Esophagus (tissue), 2 donors: Measurements from ENCODE around the gene ARAP1. TPM values are rescaled to one million over a fixed set of nuclear protein-coding genes. Genes with fewer than 3 reads are reported as not detected.

Experiments
- H3K27ac ChIP-seq, 2 donors: one replicate each; pipeline ENCODE4 v1.5.1; 2013; ENCODE audit warnings: low read depth in 2 of 2, mild to moderate bottlenecking in 2 of 2, inconsistent platforms in 1 of 2, low read length in 1 of 2, moderate library complexity in 1 of 2
- H3K27me3 ChIP-seq, 2 donors: one replicate each; pipeline ENCODE4 v1.6.1; 2013; ENCODE audit warnings: low read length in 2 of 2, control low read depth in 1 of 2, mild to moderate bottlenecking in 1 of 2; ENCODE audit not compliant: insufficient read depth in 2 of 2, control insufficient read depth in 1 of 2
- H3K36me3 ChIP-seq, 2 donors: one replicate each; pipeline ENCODE4 v1.6.1; 2013; ENCODE audit warnings: low read length in 1 of 2; ENCODE audit not compliant: control insufficient read depth in 2 of 2, insufficient read depth in 2 of 2
- H3K4me1 ChIP-seq, 2 donors: one replicate each; pipeline ENCODE4 v1.6.1; 2013; ENCODE audit warnings: low read length in 1 of 2; ENCODE audit not compliant: control insufficient read depth in 2 of 2, insufficient read depth in 2 of 2
- H3K4me3 ChIP-seq, 2 donors: one replicate each; pipeline ENCODE4 v1.5.1; 2013; ENCODE audit warnings: low read length in 2 of 2, mild to moderate bottlenecking in 2 of 2, low read depth in 1 of 2, moderate library complexity in 1 of 2
- H3K9me3 ChIP-seq, 2 donors: one replicate each; pipeline ENCODE4 v1.6.1; 2013; ENCODE audit warnings: mild to moderate bottlenecking in 2 of 2, low read depth in 1 of 2, low read length in 1 of 2, moderate library complexity in 1 of 2; ENCODE audit not compliant: control insufficient read depth in 2 of 2, insufficient read depth in 1 of 2
- WGBS, 2 donors: extraction: QIAGEN DNeasy Blood & Tissue Kit; methylation state at CpG; one replicate each; pipeline ENCODE4 v1.1.7; 2013; 5-methylcytosine and 5-hydroxymethylcytosine counted together
- polyA plus RNA-seq, 2 donors: library from polyadenylated mRNA; stranded (reverse); fragments of 200-250 nt; gene quantifications; one replicate each; pipeline ENCODE4 v1.2.3, GENCODE V29; 2013
- donor health status: healthy with polysubstance abuse.
- donor health status: Bipolar disorder and iron deficiency.

ARAP1 gene
- polyA plus RNA-seq, 2 donors = 28.4 to 45.3 TPM

- Histone ChIP-seq H3K36me3 (peaks cover 4 to 8% of the 10 kb centered on the region in 2 donors), H3K9me3 (no peaks in the 10 kb centered on the region), H3K27ac (no peak overlapping the region), H3K4me3 (no peak overlapping the region), H3K4me1 (peaks cover 17 to 37% of the 10 kb centered on the region in 2 donors), H3K27me3 (no peaks in the 10 kb centered on the region)
- WGBS, 2 donors = 71 to 80% methylated on average over 4 of the region's 4 CpGs
These were observed 27.4 kb upstream of the ARAP1 start for GRCh38 chr11:72779495-72780128.

GRCh38 chr11:72778535-72779494 lies 26.6 kb upstream of the ARAP1 start:
- Histone ChIP-seq H3K9me3 (no peaks in the 10 kb centered on the region), H3K4me1 (peaks cover 17 to 40% of the 10 kb centered on the region in 2 donors), H3K27ac (no peak overlapping the region), H3K36me3 (peaks cover 4 to 8% of the 10 kb centered on the region in 2 donors), H3K27me3 (no peaks in the 10 kb centered on the region), H3K4me3 (no peak overlapping the region)
- WGBS, 2 donors = 74 to 90% methylated on average over 7 of the region's 7 CpGs

GRCh38 chr11:72777755-72778278 lies 25.6 kb upstream of the ARAP1 start:
- peaks cover 4 to 8% of the 10 kb centered on the region in 2 donors for H3K36me3 ChIP-seq
- H3K4me3 ChIP-seq = no peak overlapping the region
- H3K27ac ChIP-seq = no peak overlapping the region
- no peaks in the 10 kb centered on the region for H3K9me3 ChIP-seq
- peaks cover 17 to 40% of the 10 kb centered on the region in 2 donors for H3K4me1 ChIP-seq
- WGBS, 2 donors = 59 to 69% methylated on average over 5 of the region's 5 CpGs
- H3K27me3 ChIP-seq = no peaks in the 10 kb centered on the region

- no peaks in the 10 kb centered on the region for H3K9me3 ChIP-seq
- no peak overlapping the region for H3K27ac ChIP-seq
- H3K27me3 ChIP-seq = no peaks in the 10 kb centered on the region
- no peak overlapping the region for H3K4me3 ChIP-seq
- WGBS, 2 donors = 62 to 85% methylated on average over 7 of the region's 7 CpGs
- H3K4me1 ChIP-seq = peaks cover 14 to 36% of the 10 kb centered on the region in 2 donors
- peaks cover 4 to 9% of the 10 kb centered on the region in 2 donors for H3K36me3 ChIP-seq
These were observed 24.9 kb upstream of the ARAP1 start for GRCh38 chr11:72776844-72777754.

- Histone ChIP-seq H3K36me3 (peaks cover 4 to 11% of the 10 kb centered on the region in 2 donors), H3K27me3 (no peaks in the 10 kb centered on the region), H3K4me3 (no peak overlapping the region), H3K4me1 (peaks cover 14 to 35% of the 10 kb centered on the region in 2 donors), H3K27ac (no peak overlapping the region), H3K9me3 (no peaks in the 10 kb centered on the region)
- 72 to 82% methylated on average over 9 of the region's 9 CpGs for WGBS, 2 donors
These were observed 24.1 kb upstream of the ARAP1 start for GRCh38 chr11:72776117-72776843.

- H3K36me3 ChIP-seq = peaks cover 4 to 11% of the 10 kb centered on the region in 2 donors
- 82% methylated on average over 7 of the region's 7 CpGs for WGBS, 2 donors
These were observed 23.3 kb upstream of the ARAP1 start for GRCh38 chr11:72775288-72776110.

GRCh38 chr11:72774499-72774898 lies 22.3 kb upstream of the ARAP1 start:
- Histone ChIP-seq H3K27me3 (no peaks in the 10 kb centered on the region), H3K4me1 (peaks cover 5 to 21% of the 10 kb centered on the region in 2 donors), H3K27ac (no peak overlapping the region), H3K4me3 (no peak overlapping the region), H3K36me3 (peaks cover 4 to 11% of the 10 kb centered on the region in 2 donors), H3K9me3 (no peaks in the 10 kb centered on the region)
- WGBS, 2 donors = 71 to 81% methylated on average over 6 of the region's 6 CpGs

More at GRCh38 chr11:72775288-72776110, 23.3 kb upstream of the ARAP1 start:
- H3K9me3 ChIP-seq = no peaks in the 10 kb centered on the region
- H3K4me3 ChIP-seq = no peak overlapping the region
- H3K4me1 ChIP-seq = peaks cover 12 to 29% of the 10 kb centered on the region in 2 donors
- no peak overlapping the region for H3K27ac ChIP-seq
- no peaks in the 10 kb centered on the region for H3K27me3 ChIP-seq

GRCh38 chr11:72773696-72774095 lies 21.5 kb upstream of the ARAP1 start:
- no peaks in the 10 kb centered on the region for H3K27me3 ChIP-seq
- 53 to 60% methylated on average over 6 of the region's 6 CpGs for WGBS, 2 donors
- no peak overlapping the region for H3K27ac ChIP-seq
- H3K4me1 ChIP-seq = peaks cover 3 to 21% of the 10 kb centered on the region in 2 donors
- no peaks in the 10 kb centered on the region for H3K9me3 ChIP-seq
- H3K36me3 ChIP-seq = peaks cover 4 to 11% of the 10 kb centered on the region in 2 donors
- no peak overlapping the region for H3K4me3 ChIP-seq
